Activated CD8-positive, alpha-beta memory T cell treated with anti-CD3 and anti-CD28 coated beads for 4 hours (primary cell): ENCODE data around the gene ZNF324B.
"Not testable (repeated sequence)": the region's sequence is repeated elsewhere in the genome, so short reads cannot be mapped to it uniquely, and the experiment has no call there.

Experiments
- DNase-seq, 2 donors: peaks; one replicate each; pipeline ENCODE4 v3.0.0-alpha.2; 2020; ENCODE audit warnings: low read depth in 2 of 2

Gene ZNF324B

GRCh38 chr19:58451358-58452101, at the start of gene ZNF324B:
TSS of gene ZNF324B (plus strand) at chr19:58451622. CDS start at chr19:58453702, 2,080 bp downstream.
- DNase-seq = peak; percentile 89 to 94

GRCh38 chr19:58401840-58402421, 49.5 kb upstream of the ZNF324B start:
- no peak for DNase-seq

- DNase-seq = not testable (repeated sequence)
Measured at GRCh38 chr19:58403920-58404478, 47.4 kb upstream of the ZNF324B start.

- DNase-seq = no peak
Measured at GRCh38 chr19:58406818-58407657, 44.4 kb upstream of the ZNF324B start.

- DNase-seq = no peak
Measured at GRCh38 chr19:58407658-58408151, 43.7 kb upstream of the ZNF324B start.

- peak; percentile 90 to 92 for DNase-seq
Measured at GRCh38 chr19:58408152-58409009, 43.0 kb upstream of the ZNF324B start, which contains the start of gene ZNF584. TSS of gene ZNF584 (plus strand) at chr19:58408649. CDS start at chr19:58409148, 499 bp downstream.

- DNase-seq = no peak
Measured at GRCh38 chr19:58409010-58409790, 42.2 kb upstream of the ZNF324B start.

GRCh38 chr19:58416604-58417003, 34.8 kb upstream of the ZNF324B start:
- DNase-seq = no peak

GRCh38 chr19:58417071-58417470, 34.4 kb upstream of the ZNF324B start:
- no peak for DNase-seq

GRCh38 chr19:58428617-58429016, 22.8 kb upstream of the ZNF324B start:
- no peak for DNase-seq

GRCh38 chr19:58429745-58430144, 21.7 kb upstream of the ZNF324B start:
- DNase-seq = no peak

GRCh38 chr19:58434217-58434616, 17.2 kb upstream of the ZNF324B start:
- DNase-seq = no peak

GRCh38 chr19:58439576-58440554, 11.6 kb upstream of the ZNF324B start, which contains the start of gene ZNF132:
TSS of gene ZNF132 (minus strand) at chr19:58440153. CDS start at chr19:58439821, 332 bp downstream.
- DNase-seq = peak; percentile 88 to 93

GRCh38 chr19:58440556-58440955, 10.9 kb upstream of the ZNF324B start:
- no peak for DNase-seq

GRCh38 chr19:58442986-58443385, 8.4 kb upstream of the ZNF324B start:
- DNase-seq = not testable (repeated sequence)

GRCh38 chr19:58448860-58449259, 2.6 kb upstream of the ZNF324B start:
- not testable (repeated sequence) for DNase-seq

GRCh38 chr19:58449980-58450379, 1.4 kb upstream of the ZNF324B start:
- DNase-seq = not testable (repeated sequence)

- DNase-seq = no peak
Measured at GRCh38 chr19:58450856-58451357, 515 bp upstream of the ZNF324B start.
